GM21515 (cell line): ENCODE measurements around the gene PEX10.

Experiments
- ATAC-seq: cut with Tn5 transposase; IDR thresholded peaks from one replicate; pipeline ENCODE4 v1.9.1; 2021; ENCODE audit not compliant: unreplicated experiment

PEX10 gene

GRCh38 chr1:2406451-2407041 is 5.8 kb downstream of the PEX10 start:
- ATAC-seq = no peak

GRCh38 chr1:2405588-2406295 is 6.6 kb downstream of the PEX10 start:
- no peak for ATAC-seq

- ATAC-seq = no peak
Observed at GRCh38 chr1:2404890-2405511, 7.4 kb downstream of the PEX10 start.

GRCh38 chr1:2404142-2404889 is 8.0 kb downstream of the PEX10 start:
- ATAC-seq = no peak

- ATAC-seq = no peak
Observed at GRCh38 chr1:2403273-2403672, 9.1 kb downstream of the PEX10 start.

GRCh38 chr1:2402420-2402819 is 9.9 kb downstream of the PEX10 start:
- no peak for ATAC-seq

GRCh38 chr1:2400950-2401649 is 11.3 kb downstream of the PEX10 start:
- no peak for ATAC-seq

- no peak for ATAC-seq
Observed at GRCh38 chr1:2400576-2400909, 11.8 kb downstream of the PEX10 start.

- no peak for ATAC-seq
Observed at GRCh38 chr1:2399890-2400575, 12.3 kb downstream of the PEX10 start.

GRCh38 chr1:2398871-2399270 is 13.5 kb downstream of the PEX10 start:
- no peak for ATAC-seq

GRCh38 chr1:2397007-2397679 is 15.2 kb downstream of the PEX10 start:
- ATAC-seq = no peak

GRCh38 chr1:2396476-2396875 is 15.9 kb downstream of the PEX10 start:
- no peak for ATAC-seq

- no peak for ATAC-seq
Observed at GRCh38 chr1:2396059-2396458, 16.3 kb downstream of the PEX10 start.

GRCh38 chr1:2395245-2395644 is 17.1 kb downstream of the PEX10 start:
- ATAC-seq = no peak

GRCh38 chr1:2394761-2395160 is 17.6 kb downstream of the PEX10 start:
- ATAC-seq = no peak

- ATAC-seq = no peak
Observed at GRCh38 chr1:2394220-2394619, 18.1 kb downstream of the PEX10 start.

- no peak for ATAC-seq
Observed at GRCh38 chr1:2393471-2393877, 18.9 kb downstream of the PEX10 start.

GRCh38 chr1:2392686-2393085 is 19.7 kb downstream of the PEX10 start:
- ATAC-seq = no peak

- ATAC-seq = peak; percentile 17
Observed at GRCh38 chr1:2391931-2392509, 20.3 kb downstream of the PEX10 start.
